GM12892 (cell line): ENCODE data around the gene AQP5.

Experiments used
- POLR2A ChIP-seq: IDR thresholded peaks from 2 replicates; pipeline ENCODE4 v1.6.1; 2011; ENCODE audit warnings: low read depth, low read length, control low read depth
- POLR2AphosphoS5 ChIP-seq: IDR thresholded peaks from 2 replicates; pipeline ENCODE4 v1.6.1; 2011; ENCODE audit warnings: low read depth, low read length, control low read depth

DNA sequence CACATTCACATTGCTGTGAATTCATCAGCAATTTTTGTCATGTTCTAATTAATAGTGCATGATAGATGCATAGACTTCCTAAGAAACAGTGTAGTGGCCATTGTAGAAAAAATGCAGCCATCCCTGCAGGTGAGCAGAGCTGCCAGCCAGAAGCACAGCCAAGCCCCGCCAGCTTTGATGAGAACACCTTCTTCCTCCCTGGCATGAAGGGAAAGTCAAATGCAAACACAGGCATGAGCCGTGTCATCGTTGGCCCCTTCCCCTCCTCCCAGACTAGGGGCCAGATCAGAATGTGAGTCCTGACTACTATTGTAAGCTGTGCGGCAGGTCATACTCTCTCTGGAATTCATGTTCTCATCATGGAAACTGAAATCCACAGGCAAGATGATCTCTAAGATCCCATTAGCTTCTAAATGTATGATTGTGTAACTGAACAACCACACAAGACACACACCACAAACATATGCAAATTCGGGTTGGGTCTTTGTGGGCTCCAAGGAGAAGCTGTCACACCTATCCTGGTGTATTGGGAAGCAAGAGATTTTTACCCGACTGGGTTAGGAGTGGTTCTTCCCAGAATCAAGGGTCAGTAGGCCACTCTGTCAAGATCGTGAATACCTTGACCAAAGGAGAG, 14.0 kb upstream of the AQP5 start:
- TF ChIP-seq POLR2A, result no peak
- TF ChIP-seq POLR2AphosphoS5, result no peak
